Astrocyte of the spinal cord (primary cell): Measurements from ENCODE around the gene TRIM71.
"Not testable (repeated sequence)": the region's sequence is repeated elsewhere in the genome, so short reads cannot be mapped to it uniquely, and the experiment has no call there.

Experiments used
- DNase-seq: peaks from one replicate; pipeline ENCODE4 v3.0.0; 2011; ENCODE audit warnings: low read depth, low spot score
- H3K4me3 ChIP-seq: 2 replicates; pipeline ENCODE4 v1.5.1; 2011; ENCODE audit warnings: low read depth, mild to moderate bottlenecking, low read length, moderate library complexity
- in situ Hi-C: cut with HindIII; loops from 2 replicates; pipeline ENCODE4 v1.10.0; 2017; ENCODE audit warnings: low sequenced_read_pairs
- TF ChIP-seq, protein P1 (sequence below): IDR thresholded peaks from 2 replicates; pipeline ENCODE4 v1.5.1; 2012; ENCODE audit warnings: low read depth, mild to moderate bottlenecking, low read length, inconsistent platforms

TRIM71 gene

DNA sequence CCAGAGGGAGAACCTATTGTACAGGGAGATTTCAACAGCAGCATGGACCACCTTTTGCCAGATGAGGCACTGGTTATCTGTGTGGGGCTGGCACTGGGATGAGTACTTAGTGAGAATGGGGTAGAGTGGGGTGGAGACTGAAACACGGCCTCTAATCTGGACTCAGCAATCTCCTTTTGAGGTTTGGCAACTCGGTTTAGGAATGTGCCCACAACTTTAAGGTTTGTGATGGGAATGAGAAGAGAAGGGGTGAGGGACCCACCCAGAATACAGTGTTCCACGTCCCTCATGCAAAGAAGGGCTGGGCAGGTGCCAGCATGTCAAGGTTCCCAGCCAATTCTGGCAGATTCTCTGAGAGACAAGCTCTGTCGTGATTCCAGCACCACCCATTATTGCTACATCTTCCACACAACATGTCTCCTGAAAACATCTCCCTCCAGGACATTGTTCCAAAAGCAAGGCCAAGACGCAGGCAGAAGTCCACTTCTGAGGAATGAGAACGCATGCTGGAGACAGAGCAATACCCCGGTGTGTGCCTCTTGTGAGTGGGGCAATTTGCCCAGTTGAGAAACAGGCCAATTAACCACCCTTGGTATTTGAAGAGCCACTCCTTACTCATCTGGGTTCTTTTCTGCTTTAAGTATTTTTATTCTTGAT lies 96.1 kb downstream of the TRIM71 start:
- in situ Hi-C loops = no loop called here
- H3K4me3 ChIP-seq = no peak overlapping the region
- TF ChIP-seq, protein P1, sequence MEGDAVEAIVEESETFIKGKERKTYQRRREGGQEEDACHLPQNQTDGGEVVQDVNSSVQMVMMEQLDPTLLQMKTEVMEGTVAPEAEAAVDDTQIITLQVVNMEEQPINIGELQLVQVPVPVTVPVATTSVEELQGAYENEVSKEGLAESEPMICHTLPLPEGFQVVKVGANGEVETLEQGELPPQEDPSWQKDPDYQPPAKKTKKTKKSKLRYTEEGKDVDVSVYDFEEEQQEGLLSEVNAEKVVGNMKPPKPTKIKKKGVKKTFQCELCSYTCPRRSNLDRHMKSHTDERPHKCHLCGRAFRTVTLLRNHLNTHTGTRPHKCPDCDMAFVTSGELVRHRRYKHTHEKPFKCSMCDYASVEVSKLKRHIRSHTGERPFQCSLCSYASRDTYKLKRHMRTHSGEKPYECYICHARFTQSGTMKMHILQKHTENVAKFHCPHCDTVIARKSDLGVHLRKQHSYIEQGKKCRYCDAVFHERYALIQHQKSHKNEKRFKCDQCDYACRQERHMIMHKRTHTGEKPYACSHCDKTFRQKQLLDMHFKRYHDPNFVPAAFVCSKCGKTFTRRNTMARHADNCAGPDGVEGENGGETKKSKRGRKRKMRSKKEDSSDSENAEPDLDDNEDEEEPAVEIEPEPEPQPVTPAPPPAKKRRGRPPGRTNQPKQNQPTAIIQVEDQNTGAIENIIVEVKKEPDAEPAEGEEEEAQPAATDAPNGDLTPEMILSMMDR = no peak
- DNase-seq = peak; percentile 18

DNA sequence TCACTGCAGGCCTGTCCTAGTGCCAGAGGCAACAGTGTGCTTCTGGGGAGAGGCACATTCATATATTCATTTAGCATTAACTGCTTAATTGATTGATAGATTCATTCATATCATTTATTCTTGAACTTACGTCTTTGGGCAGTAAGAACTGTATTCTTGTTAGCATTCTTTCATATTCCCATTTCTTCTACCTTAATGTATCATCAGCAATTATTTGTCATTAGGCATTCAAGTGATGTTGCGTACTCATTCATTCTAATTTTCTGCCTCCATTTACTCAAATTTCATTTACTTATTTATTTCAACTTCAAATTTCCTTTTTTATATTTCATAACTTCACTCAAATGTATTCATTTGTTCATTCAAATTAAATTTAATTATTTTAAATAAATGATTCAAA lies 102.1 kb downstream of the TRIM71 start:
- no peak for DNase-seq
- in situ Hi-C loops = no loop called here
- H3K4me3 ChIP-seq = no peak overlapping the region
- TF ChIP-seq, protein P1 = no peak

DNA sequence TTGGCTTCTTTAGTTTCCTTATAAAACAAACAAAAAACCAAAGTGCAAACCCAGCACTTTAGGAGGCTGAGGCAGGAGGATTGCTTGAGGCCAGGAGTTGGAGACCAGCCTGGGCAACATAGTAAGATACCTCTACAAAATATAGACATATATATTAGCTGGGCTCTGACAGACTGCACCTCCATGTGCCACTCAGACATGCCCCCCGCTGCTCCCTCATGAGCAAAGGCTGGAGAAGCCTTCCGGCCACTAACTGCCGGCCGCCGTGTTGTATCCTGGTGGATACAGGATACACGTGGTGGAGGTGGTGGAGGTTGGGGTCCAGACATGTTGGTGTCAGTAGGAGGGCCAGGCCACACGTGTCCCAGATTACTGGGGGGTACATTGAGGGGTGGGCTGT lies 104.3 kb downstream of the TRIM71 start:
- no peak overlapping the region for H3K4me3 ChIP-seq
- TF ChIP-seq, protein P1 = no peak
- in situ Hi-C loops = no loop called here
- no peak for DNase-seq

DNA sequence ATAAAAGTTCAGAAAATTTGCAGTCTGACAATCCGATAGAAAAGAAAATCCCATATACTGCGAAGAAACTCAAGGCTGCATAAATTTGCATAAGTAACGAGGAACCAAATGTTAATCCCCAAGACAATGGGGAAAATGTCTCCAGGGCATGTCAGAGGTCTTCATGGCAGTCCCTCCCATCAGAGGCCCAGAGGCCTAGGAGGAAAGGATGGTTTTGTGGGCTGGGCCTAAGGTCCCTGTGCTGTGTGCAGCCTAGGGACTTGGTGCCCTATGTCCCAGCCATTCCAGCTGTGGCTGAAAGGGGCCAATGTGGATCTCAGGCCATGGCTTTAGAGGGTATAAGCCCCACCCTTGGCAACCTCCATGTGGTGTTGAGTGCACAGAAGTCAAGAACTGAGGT lies 112.4 kb downstream of the TRIM71 start:
- no peak for DNase-seq
- no peak overlapping the region for H3K4me3 ChIP-seq
- TF ChIP-seq, protein P1 = no peak
- in situ Hi-C loops = no loop called here

DNA sequence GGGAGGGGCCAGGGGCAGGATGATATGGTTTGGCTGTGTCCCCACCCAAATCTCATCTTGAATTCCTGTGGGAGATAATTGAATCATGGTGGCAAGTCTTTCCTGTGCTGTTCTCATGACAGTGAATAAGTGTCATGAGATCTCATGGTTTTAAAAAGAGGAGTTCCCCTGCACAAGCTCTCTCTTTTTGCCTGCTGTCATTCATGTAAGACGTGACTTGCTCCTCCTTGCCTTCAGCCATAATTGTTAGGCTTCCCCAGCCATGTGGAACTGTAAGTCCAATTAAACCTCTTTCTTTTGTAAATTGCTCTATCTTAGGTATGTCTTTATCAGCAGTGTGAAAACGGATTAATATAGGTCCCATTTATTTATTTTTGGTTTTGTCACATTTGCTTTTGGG lies 113.5 kb downstream of the TRIM71 start:
- DNase-seq, in situ Hi-C loops: not testable (repeated sequence)

DNA sequence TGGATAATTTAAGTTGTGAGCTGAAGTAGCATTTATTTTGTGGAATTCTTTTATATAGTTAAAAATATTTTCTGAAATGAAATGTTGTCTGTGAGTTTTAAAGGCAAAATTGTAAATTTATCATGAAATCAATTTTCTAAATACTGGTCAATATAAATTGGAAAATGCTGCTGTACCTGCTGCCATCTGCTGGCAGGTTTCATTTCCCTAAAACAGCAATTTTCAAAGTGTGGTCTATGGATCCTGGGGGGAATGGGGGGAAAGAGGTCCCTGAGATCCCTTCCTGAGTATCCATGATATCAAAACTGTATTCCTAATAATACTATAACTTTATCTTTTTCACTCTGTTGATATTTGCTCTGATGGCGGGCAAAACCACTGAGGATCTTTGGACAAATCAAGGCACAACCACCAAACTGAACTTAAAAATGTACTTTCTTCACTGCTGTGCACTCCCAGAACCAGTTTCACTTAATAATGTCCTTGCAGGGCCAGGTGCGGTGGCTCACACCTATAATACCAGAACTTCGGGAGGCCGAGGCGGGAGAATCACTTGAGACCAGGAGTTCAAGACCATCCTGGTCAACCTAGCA lies 116.4 kb downstream of the TRIM71 start:
- no peak for DNase-seq
- in situ Hi-C loops = no loop called here
- TF ChIP-seq, protein P1 = peak; percentile 76
- H3K4me3 ChIP-seq = no peak overlapping the region

More for the DNA sequence above, 113.5 kb downstream of the TRIM71 start:
- not testable (repeated sequence) for H3K4me3 ChIP-seq

DNA sequence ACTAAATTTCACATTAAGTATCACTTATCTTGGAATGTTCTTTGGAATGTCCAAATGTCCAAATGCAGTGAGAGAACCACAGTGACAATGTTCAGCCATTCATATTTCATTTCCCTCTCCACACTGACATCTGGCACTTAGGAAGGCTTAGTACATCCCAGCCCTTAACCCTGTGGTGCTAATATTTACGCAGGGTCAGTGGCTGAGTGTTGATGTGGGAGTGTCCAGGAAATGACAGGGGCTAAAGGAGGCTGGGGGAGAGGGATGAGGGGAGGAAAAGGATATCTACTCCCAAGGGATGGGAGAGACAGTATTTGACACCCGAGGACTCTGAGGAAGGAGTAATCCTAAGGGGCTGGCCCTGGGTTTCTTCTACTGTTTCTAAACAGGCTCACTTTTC lies 119.5 kb downstream of the TRIM71 start:
- TF ChIP-seq, protein P1 = no peak
- H3K4me3 ChIP-seq = no peak overlapping the region
- in situ Hi-C loops = no loop called here
- no peak for DNase-seq

DNA sequence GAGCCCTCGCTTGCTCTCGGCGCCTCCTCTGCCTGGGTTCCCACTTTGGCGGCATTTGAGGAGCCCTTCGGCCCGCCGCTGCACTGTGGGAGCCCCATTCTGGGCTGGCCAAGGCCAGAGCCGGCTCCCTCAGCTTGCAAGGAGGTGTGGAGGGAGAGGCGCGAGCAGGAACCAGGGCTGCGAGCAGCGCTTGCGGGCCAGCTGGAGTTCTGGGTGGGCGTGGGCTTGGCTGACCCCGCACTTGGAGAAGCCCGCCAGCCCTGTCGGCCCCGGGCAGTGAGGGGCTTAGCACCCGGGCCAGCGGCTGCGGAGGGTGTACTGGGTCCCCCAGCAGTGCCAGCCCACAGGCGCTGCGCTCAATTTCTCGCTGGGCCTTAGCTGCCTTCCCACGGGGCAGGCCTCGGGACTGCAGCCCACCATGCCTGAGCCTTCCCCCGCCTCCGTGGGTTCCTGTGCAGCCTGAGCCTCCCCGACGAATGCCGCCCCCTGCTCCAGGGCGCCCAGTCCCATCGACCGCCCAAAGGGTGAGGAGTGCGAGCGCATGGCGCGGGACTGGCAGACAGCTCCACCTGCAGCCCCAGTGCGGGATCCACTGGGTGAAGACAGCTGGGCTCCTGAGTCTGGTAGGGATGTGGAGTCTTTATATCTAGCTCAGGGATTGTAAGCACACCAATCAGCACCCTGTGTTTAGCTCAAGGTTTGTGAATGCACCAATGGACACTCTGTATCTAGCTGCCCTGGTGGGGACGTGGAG lies 121.9 kb downstream of the TRIM71 start:
- H3K4me3 ChIP-seq, DNase-seq, in situ Hi-C loops: not testable (repeated sequence)
